A673 (cell line): ENCODE results near the gene LRP1B. TPM values are rescaled to one million over a fixed set of nuclear protein-coding genes. Genes with fewer than 3 reads are reported as not detected.

Experiments used
- BruUV-seq: library from RNA; stranded (reverse); fragments of 400-500 nt; replicated peaks from 2 replicates; lab custom pipeline; 2021; lab: Mats Ljungman, UMichigan
- CTCF ChIA-PET: fragments of 300-600 bp; sonication (Branson Sonifier 250); formaldehyde crosslinking; loops from one replicate; lab custom pipeline; 2022; ENCODE audit warnings: antibody characterized with exemption; lab: Charles Lee
- POLR2A ChIA-PET: fragments of 300-600 bp; sonication (Branson Sonifier 250); formaldehyde crosslinking; loops from one replicate; lab custom pipeline; 2022; ENCODE audit warnings: antibody characterized with exemption; ENCODE audit not compliant: low non-redundant PET; lab: Charles Lee
- DNase-seq: peaks from one replicate; pipeline ENCODE4 v3.0.0-alpha.2; 2015; ENCODE audit warnings: low spot score
- H3K27ac ChIP-seq: fragments of 200-600 bp; sonication (generic); 2 replicates; pipeline ENCODE4 v1.5.1; 2016; ENCODE audit warnings: mixed run types, low read depth, mild to moderate bottlenecking, mixed read lengths, antibody characterized with exemption, low read length; ENCODE audit not compliant: poor library complexity, severe bottlenecking
- H3K27me3 ChIP-seq: fragments of 200-600 bp; sonication (generic); replicated peaks from 2 replicates; pipeline ENCODE4 v1.6.1; 2017; ENCODE audit warnings: mixed run types, low read depth, mild to moderate bottlenecking, mixed read lengths, antibody characterized with exemption, low read length; ENCODE audit not compliant: insufficient read depth, poor library complexity
- H3K36me3 ChIP-seq: fragments of 200-600 bp; sonication (generic); 2 replicates; pipeline ENCODE4 v1.6.1; 2016; ENCODE audit warnings: mixed run types, mild to moderate bottlenecking, mixed read lengths, antibody characterized with exemption, low read length; ENCODE audit not compliant: insufficient read depth, poor library complexity, severe bottlenecking
- H3K4me1 ChIP-seq: fragments of 200-600 bp; sonication (generic); 2 replicates; pipeline ENCODE4 v1.6.1; 2017; ENCODE audit warnings: mixed run types, mild to moderate bottlenecking, mixed read lengths, antibody characterized with exemption, low read length; ENCODE audit not compliant: insufficient read depth, poor library complexity, severe bottlenecking
- H3K4me3 ChIP-seq: fragments of 200-600 bp; sonication (generic); 2 replicates; pipeline ENCODE4 v1.5.1; 2016; ENCODE audit warnings: low read depth, mixed run types, mild to moderate bottlenecking, mixed read lengths, low read length; ENCODE audit not compliant: poor library complexity, severe bottlenecking
- H3K9me3 ChIP-seq: fragments of 200-600 bp; sonication (generic); 2 replicates; pipeline ENCODE4 v1.6.1; 2016; ENCODE audit warnings: mixed run types, low read depth, mild to moderate bottlenecking, mixed read lengths, antibody characterized with exemption, low read length; ENCODE audit not compliant: poor library complexity, severe bottlenecking
- EZH2 ChIP-seq: fragments of 200-600 bp; sonication (generic); IDR thresholded peaks from 2 replicates; pipeline ENCODE4 v1.6.1; 2017; ENCODE audit warnings: borderline replicate concordance, low read depth, mild to moderate bottlenecking, mixed read lengths, antibody characterized with exemption, low read length; ENCODE audit not compliant: poor library complexity, severe bottlenecking
- intact Hi-C: fragments of 100-400 bp; cut with micrococcal nuclease; formaldehyde crosslinking; loops from one replicate; pipeline ENCODE4 v1.10.0; 2022; ENCODE audit not compliant: unreplicated experiment
- total RNA-seq: library from RNA; stranded (reverse); gene quantifications from 2 replicates; pipeline ENCODE4 v1.2.3, GENCODE V29; 2021
- TF ChIP-seq, protein P1 (sequence below): fragments of 300-800, 200-600 bp; sonication (generic); conservative IDR thresholded peaks from 2 replicates; pipeline ENCODE4 v1.5.1; 2017; ENCODE audit warnings: low read depth, mild to moderate bottlenecking, antibody characterized with exemption, low read length, moderate library complexity, mixed read lengths

Gene LRP1B
- total RNA-seq, 1 experiment from 2014 or later, result 9.9 TPM

DNA sequence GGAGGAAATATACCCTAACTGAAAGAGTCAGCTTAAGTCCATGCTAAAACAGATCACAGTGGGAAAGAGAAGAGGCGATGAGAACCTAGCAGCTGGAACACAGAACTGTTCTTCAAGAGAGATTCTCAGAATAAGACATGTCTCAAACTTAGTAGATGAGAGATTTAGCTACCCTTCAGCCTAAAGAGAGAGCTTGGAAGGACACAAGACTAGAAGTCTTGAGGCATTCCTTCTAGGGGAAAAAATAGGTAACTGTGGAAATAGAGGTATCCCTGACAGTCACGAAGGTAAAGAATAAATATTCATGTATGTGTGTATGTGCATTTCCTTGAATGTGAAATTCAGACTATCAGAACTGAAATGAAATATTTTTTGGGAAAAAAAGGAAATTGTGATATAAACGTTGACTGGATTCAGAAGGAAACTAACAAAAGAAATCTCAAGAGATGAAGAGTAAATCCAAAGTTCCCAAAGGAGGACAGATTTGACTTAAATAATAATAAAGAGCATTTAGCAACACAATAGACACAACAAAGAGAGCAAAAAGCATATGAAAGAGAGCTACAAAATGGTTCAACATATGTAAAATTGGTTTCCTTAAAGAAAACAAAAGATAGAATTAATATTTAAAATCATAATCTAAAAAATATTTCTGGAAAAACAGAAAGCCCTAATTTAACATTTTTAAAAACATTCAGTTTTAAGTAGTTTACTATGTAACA, 258.7 kb downstream of the LRP1B start:
- H3K4me1 ChIP-seq, result no peaks in the 10 kb centered on the region
- TF ChIP-seq EZH2, result no peak
- TF ChIP-seq, protein P1, sequence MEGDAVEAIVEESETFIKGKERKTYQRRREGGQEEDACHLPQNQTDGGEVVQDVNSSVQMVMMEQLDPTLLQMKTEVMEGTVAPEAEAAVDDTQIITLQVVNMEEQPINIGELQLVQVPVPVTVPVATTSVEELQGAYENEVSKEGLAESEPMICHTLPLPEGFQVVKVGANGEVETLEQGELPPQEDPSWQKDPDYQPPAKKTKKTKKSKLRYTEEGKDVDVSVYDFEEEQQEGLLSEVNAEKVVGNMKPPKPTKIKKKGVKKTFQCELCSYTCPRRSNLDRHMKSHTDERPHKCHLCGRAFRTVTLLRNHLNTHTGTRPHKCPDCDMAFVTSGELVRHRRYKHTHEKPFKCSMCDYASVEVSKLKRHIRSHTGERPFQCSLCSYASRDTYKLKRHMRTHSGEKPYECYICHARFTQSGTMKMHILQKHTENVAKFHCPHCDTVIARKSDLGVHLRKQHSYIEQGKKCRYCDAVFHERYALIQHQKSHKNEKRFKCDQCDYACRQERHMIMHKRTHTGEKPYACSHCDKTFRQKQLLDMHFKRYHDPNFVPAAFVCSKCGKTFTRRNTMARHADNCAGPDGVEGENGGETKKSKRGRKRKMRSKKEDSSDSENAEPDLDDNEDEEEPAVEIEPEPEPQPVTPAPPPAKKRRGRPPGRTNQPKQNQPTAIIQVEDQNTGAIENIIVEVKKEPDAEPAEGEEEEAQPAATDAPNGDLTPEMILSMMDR, result no peak
- CTCF ChIA-PET, result no interaction called here
- no peaks in the 10 kb centered on the region for H3K36me3 ChIP-seq
- DNase-seq, result no peak
- intact Hi-C loops, result no loop called here
- no peaks in the 10 kb centered on the region for H3K27me3 ChIP-seq
- no peak overlapping the region for H3K4me3 ChIP-seq
- BruUV-seq, result no TSS peak
- no peaks in the 10 kb centered on the region for H3K9me3 ChIP-seq
- POLR2A ChIA-PET, result no interaction called here
- no peak overlapping the region for H3K27ac ChIP-seq

DNA sequence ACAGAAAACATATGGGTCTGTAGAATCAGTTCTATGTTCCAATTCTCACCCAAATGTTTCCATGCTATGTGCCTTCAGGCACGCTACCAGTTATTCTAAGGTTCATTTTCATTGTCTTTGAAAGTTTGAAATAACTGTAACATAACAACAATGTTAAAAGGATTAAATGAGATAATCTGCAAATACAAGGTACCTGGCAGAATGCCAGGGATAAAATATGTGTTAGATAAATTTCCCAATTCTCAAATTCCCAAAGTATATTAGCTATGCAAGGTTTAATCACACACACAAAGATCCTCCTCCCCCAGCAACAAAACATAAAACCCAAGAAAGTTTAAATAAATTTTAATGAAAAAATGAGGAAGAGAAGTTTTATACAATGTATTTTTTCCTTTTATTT, 261.2 kb downstream of the LRP1B start:
- Histone ChIP-seq H3K9me3 (no peaks in the 10 kb centered on the region), H3K36me3 (no peaks in the 10 kb centered on the region), H3K4me3 (no peak overlapping the region), H3K27me3 (no peaks in the 10 kb centered on the region), H3K4me1 (no peaks in the 10 kb centered on the region), H3K27ac (no peak overlapping the region)
- DNase-seq, result no peak
- TF ChIP-seq EZH2, result no peak
- TF ChIP-seq, protein P1, result no peak
- intact Hi-C loops, result no loop called here
- BruUV-seq, result no TSS peak
- POLR2A ChIA-PET, result no interaction called here
- CTCF ChIA-PET, result no interaction called here

DNA sequence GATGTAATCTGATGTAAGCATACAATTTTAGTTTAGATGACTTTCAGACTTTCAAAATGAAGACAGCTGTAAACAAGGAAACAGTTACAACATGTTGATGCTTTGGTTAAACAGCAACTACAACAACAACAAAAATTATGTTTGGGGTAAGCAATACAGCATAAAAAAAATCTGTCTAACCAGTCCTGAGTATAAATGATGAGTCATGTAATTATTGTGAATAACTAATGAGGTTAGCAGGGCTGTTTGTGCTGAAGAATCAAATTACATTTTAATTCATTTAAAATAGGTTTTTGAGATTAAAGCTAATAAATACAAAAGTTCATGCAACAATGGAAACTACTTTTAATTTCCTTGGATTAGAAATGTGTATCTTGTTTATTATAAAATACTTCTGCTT, 266.9 kb downstream of the LRP1B start:
- intact Hi-C loops, result no loop called here
- BruUV-seq, result no TSS peak
- DNase-seq, result no peak
- Histone ChIP-seq H3K4me3 (no peak overlapping the region), H3K9me3 (no peaks in the 10 kb centered on the region), H3K36me3 (no peaks in the 10 kb centered on the region), H3K27ac (no peak overlapping the region), H3K4me1 (peaks cover 13% of the 10 kb centered on the region), H3K27me3 (no peaks in the 10 kb centered on the region)
- ChIA-PET POLR2A (no interaction called here), CTCF (no interaction called here)
- no peak for TF ChIP-seq EZH2
- TF ChIP-seq, protein P1, result no peak
